H7 (cell line): ENCODE results near the gene SRSF2. TPM values are rescaled to one million over a fixed set of nuclear protein-coding genes. Genes with fewer than 3 reads are reported as not detected.
"Not testable (repeated sequence)": the region's sequence is repeated elsewhere in the genome, so short reads cannot be mapped to it uniquely, and the experiment has no call there.

Experiments
- DNase-seq: peaks from one replicate; pipeline ENCODE4 v3.0.0; 2012
- H3K27me3 ChIP-seq: 2 replicates; pipeline ENCODE4 v1.6.0; 2011; ENCODE audit warnings: mild to moderate bottlenecking, low read length; ENCODE audit not compliant: control insufficient read depth, insufficient read depth
- H3K36me3 ChIP-seq: replicated peaks from 2 replicates; pipeline ENCODE4 v1.5.1; 2011; ENCODE audit warnings: low read length; ENCODE audit not compliant: control insufficient read depth, insufficient read depth
- H3K4me3 ChIP-seq: 2 replicates; pipeline ENCODE4 v1.5.1; 2011; ENCODE audit warnings: low read depth, mild to moderate bottlenecking, control low read depth, low read length, moderate library complexity; ENCODE audit not compliant: insufficient read depth
- total RNA-seq: library from RNA; depleted of rRNA; stranded (reverse); fragments of >200 nt; shearing (Covaris generic); gene quantifications from 2 replicates; pipeline ENCODE4 v1.2.3, GENCODE V29; 2014

Gene SRSF2
- total RNA-seq, 1 experiment from 2014 or later = 489 TPM

DNA sequence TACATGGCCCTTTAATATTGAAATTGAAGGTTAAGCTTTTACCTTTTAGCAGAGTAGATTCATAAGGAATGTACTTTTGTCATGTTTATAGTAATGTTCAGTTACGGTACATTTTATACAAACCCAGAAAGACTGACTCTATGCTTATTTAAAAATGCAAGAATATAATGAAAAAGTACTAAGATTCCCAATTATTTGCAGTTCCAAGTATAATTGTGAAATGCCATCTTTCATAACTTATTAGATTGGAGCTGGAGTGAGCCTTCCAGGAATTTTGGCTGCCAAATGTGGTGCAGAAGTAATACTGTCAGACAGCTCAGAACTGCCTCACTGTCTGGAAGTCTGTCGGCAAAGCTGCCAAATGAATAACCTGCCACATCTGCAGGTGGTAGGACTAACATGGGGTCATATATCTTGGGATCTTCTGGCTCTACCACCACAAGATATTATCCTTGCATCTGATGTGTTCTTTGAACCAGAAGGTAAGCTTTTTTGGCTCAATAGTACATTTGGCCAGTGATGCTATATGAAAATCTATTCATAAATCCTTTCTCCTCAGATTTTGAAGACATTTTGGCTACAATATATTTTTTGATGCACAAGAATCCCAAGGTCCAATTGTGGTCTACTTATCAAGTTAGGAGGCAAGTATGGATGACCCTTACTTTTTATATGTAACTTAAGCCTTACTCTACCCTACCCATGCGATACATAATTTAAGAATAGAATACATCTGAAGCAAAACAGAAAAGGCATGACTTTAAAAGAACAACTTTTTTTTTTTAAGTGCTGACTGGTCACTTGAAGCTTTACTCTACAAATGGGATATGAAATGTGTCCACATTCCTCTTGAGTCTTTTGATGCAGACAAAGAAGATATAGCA lies 4.2 kb downstream of the SRSF2 start:
- no peak overlapping the region for H3K4me3 ChIP-seq
- no peak for DNase-seq
- no peaks in the 10 kb centered on the region for H3K27me3 ChIP-seq
- peaks cover 33% of the 10 kb centered on the region for H3K36me3 ChIP-seq

DNA sequence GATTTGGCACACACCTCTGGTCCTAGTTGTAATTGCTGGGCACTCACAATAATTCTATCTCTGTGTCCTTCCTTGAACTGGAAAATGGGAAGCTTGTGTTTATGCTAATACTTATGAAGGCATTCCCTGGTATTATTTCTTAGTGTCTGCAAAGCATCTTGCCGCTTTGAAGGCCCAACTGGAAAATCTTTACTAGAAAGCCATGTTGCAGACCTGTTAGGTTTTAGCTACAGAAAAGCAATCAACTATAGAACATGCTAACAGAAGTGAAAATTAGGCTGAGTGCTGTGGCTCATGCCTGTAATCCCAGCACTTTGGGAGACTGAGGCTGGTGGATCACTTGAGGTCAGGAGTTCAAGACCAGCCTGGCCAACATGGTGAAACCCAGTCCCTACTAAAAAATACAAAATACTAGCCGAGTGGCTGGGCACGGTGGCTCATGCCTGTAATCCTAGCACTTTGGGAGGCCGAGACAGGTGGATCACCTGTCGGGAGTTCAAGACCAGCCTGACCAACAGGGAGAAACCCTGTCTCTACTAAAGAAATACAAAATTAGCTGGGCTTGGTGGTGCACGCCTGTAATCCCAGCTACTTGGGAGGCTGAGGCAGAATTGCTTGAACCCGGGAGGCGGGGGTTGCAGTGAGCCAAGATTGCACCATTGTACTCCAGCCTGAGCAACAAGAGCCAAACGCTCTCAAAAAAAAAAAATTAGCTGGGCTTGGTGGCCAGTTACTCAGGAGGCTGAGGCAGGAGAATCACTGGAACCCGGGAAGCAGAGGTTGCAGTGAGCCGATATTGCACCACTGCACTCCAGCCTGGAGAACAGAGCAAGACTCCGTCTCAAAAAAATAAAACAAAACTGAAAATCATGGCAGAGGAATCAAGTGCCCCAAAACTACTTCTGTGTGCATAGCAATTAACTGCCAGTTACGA lies 5.1 kb downstream of the SRSF2 start:
- not testable (repeated sequence) for H3K27me3 ChIP-seq, DNase-seq, H3K4me3 ChIP-seq
- peaks cover 33% of the 10 kb centered on the region for H3K36me3 ChIP-seq

DNA sequence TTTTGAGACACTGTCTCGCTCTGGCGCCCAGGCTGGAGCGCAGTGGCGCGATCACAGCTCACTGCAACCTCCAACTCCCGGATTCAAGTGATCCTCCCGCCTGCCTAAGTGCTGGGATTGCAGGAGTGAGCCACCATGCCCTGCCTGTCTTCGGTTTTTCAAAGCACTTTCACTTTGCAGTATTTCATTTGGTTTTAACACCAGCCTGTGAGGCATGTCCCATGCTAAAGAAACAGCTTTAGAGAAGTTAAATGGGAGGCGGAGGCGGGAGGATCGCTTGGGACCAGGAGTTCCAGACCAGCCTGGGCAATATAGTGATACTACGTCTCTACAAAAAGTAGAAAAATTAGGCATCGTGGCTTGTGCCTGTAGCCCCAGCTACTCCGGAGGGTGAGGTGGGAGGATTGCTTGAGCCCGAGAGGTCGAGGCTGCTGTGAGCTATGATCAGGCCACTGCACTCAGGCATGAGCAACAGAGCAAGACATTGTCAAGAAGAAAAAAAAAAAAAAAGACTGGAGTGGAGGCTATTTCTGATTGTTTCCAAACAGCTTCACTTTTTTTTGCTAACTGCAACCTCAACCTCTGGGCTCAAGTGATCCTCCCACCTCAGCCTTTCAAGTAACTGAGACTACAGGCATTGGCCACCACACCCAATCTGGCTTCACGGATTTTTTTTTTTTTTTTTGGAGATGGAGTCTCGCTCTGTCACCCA lies 9.2 kb downstream of the SRSF2 start:
- DNase-seq = no peak
- Histone ChIP-seq H3K36me3 (peaks cover 11% of the 10 kb centered on the region), H3K27me3 (no peaks in the 10 kb centered on the region), H3K4me3 (peak overlapping the region; percentile 96; the same call in 1 of the 2 replicates)

DNA sequence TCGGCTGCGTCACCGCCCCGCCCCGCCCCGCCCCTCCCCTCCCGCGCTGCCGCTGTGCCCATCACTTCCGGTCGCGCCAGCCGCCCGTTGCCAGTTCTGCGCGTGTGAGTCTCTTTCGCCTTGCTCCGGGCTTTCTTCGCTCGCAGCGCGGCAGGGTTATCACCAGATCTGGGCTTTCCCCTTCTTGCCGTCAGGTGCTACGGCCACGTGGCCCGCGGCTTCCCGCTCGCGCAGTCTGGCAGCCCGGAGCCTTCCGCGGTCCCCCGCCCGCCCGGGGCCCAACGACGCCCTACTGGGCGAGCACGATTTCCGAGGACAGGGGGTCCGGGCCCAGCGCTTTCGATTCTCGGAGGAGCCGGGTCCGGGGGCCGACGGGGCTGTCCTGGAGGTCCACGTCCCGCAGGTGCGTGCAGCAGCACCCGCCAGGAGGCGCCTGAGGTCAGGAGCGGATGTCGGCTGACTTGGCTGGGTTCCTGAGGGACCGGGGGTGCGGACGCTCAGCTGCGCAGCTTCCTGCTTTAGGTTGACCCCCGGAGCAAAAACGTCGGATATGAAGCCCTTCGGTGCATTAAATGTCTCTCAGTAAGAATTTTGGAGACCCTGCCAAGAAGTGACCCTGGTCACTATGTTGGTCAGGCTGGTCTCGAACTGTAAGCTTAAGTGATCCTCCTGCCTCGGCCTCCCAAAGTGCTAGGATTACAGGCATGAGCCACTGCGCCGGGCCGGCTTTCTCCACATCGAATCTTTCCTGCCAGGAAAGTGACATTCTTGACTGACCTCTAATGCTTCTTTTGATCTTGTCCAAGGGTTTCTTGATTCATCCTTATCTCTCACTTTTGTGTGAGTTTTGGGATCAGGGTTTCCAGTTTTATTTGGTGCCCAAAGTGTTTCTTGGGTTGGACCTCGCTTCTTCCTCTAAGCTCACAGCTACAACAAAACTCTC lies 10.1 kb downstream of the SRSF2 start, which contains the start of gene METTL23:
Gene METTL23, plus strand, starts transcription at position 64 of the 943 bp plus-strand sequence. CDS start 2,872 bp downstream, outside the sequence.
- peaks cover 10% of the 10 kb centered on the region for H3K36me3 ChIP-seq
- H3K4me3 ChIP-seq = peak within 1 kb of the TSS; percentile 96
- DNase-seq = peak; percentile 88
- H3K27me3 ChIP-seq = no peaks in the 10 kb centered on the region

DNA sequence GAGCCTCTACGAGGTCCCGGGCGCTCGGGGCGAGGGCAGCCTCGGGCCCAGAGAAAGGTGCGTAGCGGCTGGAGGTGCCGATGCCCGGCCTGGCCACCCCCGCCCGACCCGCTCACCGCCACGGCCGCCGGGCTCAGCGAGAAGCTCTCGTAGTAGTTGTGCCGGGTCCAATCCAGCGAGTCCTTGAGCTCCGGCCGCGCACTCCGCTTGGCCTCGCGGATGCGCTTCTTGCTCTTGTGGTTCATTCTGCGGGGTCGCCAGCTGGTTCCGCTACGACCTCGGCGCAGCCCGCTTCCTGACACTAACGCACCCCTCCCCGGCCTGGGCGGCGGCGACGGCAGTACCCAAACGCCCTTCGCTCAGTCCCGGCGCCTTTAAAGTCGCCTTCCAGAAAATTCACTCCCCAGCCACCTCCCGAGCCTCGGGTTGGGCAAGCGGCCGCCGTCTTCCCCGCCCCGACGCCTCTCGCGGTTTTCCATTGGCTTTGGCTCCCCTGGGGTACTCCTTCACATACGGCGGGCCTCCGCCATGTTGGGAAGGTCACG lies 10.8 kb downstream of the SRSF2 start, which contains the start of gene JMJD6:
Gene JMJD6, minus strand, starts transcription at position 376 of the 545 bp plus-strand sequence. Its CDS starts 131 bp downstream, at position 245.
- Histone ChIP-seq H3K4me3 (peak within 1 kb of the TSS; percentile 96), H3K27me3 (no peaks in the 10 kb centered on the region), H3K36me3 (peaks cover 12% of the 10 kb centered on the region)
- peak; percentile 98 for DNase-seq

DNA sequence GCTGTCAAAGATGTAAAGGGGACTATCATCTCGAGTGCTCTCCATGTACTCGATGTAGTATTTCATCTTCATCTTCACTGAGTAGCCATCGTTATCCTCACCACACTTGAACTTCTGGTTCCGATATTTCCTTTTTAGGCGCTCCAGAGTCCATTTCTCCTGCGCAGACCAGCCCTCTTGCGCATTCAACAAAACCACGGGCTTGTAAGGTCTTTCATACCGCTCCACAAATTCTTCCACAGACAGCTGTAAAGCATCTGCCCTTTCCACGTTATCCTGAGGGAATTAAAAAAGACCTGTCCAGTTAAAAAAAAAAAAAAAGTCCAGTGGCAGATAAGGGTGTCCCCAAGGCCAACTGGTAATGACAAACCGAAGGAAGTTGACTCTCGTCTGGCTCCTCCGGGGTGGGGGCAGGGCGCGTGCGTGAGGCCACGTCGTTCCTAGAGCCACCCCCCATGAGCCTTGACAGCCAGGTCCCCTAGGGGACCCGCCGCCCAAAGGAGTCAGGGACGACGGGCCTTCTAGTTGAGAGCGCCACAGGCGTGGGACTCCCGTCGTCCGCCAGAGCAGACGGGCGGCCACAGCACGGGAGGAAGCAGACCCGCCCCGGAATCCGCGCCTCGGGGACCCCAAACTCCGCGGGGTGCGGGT lies 11.4 kb downstream of the SRSF2 start:
- H3K4me3 ChIP-seq = peak overlapping the region; percentile 96
- no peak for DNase-seq
- no peaks in the 10 kb centered on the region for H3K27me3 ChIP-seq
- peaks cover 13% of the 10 kb centered on the region for H3K36me3 ChIP-seq

DNA sequence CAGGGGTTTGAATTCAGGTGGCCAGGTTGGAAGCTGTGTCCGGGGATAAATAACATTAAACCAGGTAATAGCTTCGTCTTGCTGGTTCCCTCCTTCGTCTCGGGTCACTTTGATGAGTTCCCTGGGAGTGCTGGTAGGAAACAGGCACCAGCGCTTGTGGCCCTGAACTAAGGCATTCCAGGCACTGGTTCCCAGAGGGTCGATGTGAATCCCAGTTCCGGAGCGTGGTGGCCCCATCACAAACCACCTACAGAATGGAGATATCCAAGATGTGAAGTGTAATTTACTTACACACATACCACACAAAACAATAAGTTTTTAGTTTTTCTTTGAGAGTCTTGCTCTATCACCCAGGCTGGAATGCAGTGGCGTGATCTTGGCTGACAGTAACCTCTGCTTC lies 13.3 kb downstream of the SRSF2 start:
- Histone ChIP-seq H3K4me3 (no peak overlapping the region), H3K27me3 (no peaks in the 10 kb centered on the region), H3K36me3 (peaks cover 21% of the 10 kb centered on the region)
- DNase-seq = no peak

DNA sequence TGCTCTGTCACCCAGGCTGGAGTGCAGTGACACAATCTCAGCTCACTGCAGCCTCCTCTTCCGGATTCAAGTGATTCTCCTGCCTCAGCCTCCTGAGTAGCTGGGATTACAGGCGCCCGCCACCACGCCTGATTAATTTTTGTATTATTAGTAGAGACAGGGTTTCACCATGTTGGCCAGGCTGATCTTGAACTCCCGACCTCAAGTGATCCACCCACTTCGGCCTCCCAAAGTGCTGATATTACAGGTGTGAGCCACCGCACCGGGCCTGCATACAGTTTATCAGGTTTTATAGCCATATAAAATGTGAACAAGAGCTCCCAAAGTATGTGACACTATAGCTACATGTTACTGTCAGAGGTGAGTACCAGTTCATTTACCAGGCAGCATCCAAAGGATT lies 14.2 kb downstream of the SRSF2 start:
- H3K4me3 ChIP-seq, H3K27me3 ChIP-seq, DNase-seq: not testable (repeated sequence)
- H3K36me3 ChIP-seq = peaks cover 29% of the 10 kb centered on the region

DNA sequence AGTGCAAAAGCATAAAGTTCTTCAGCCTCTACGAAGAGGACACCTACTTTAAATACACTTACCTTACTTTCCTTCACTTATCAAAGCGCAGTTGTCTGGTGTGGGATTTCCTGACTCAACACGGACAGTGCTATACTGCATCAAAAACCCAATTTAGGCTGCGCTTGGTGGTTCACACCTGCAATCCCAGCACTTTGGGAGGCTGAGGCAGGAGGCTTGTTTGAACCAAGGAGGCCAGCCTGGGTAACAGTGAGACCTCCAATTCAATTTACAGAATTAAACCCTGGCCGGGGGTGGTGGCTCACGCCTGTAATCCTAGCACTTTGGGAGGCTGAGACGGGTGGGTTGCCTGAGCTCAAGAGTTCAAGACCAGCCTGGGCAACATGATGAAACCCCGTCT lies 14.9 kb downstream of the SRSF2 start:
- Histone ChIP-seq H3K36me3 (peaks cover 29% of the 10 kb centered on the region), H3K27me3 (no peaks in the 10 kb centered on the region), H3K4me3 (no peak overlapping the region)
- DNase-seq = no peak

DNA sequence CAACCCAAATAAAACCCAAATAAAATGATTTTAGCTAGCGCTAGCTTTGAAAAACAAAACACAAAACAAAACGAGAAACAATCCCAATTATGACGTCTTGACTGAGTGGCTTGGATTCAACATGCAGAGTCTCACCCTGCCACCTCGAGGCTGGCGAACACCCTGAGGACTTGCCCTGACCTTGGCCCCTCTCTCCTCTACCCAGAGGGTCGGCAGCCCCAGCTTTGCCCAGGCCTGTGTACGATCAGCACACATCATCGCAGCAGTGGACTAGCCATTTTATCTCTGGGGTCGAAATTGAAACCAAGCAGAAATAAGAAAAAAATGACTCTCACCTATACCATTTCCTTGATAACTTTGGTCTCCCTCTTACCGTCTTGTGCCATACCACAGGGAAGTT lies 15.7 kb downstream of the SRSF2 start:
- no peak overlapping the region for H3K4me3 ChIP-seq
- peaks cover 29% of the 10 kb centered on the region for H3K36me3 ChIP-seq
- no peak for DNase-seq
- no peaks in the 10 kb centered on the region for H3K27me3 ChIP-seq

DNA sequence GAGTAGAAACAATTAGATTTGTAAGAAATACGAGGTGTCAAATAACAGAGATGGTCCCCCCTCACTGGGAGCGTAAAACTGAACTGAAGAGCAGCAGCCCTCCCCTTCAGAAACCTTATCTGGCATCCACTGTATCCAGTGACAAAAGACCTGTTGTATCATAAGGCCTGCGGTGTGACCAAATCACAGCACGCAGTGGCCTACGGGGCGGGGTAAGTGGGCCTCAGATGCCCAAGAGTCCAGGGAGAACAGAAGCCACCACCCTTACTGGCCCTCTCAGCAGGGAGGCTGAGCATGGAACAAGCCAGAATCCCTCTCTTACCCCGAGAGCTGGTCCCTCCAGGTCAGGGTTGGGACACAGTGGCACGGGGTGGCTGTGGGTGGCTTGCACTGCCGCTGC lies 16.2 kb downstream of the SRSF2 start:
- Histone ChIP-seq H3K36me3 (peaks cover 34% of the 10 kb centered on the region), H3K4me3 (no peak overlapping the region), H3K27me3 (no peaks in the 10 kb centered on the region)
- no peak for DNase-seq

DNA sequence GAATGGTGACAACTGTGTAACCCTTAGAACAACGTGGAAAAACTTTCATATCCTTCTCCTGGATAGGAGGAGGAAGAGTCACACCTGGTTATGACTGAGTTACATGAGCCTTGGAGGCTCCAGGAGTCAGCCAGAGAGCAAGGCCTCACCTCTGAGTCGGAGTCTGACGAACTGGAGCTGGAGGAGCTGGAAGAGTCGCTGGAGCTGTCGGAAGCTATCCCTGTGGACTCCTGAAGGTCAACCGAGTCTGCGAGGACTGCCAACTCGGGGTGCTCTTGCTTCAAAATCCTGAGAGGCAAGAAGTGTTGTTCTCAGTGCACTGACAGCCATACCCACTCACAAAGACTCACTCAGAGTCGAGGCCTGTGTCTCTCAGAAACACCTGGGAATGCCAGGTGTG lies 16.9 kb downstream of the SRSF2 start:
- H3K4me3 ChIP-seq = no peak overlapping the region
- no peak for DNase-seq
- H3K27me3 ChIP-seq = no peaks in the 10 kb centered on the region
- peaks cover 34% of the 10 kb centered on the region for H3K36me3 ChIP-seq

DNA sequence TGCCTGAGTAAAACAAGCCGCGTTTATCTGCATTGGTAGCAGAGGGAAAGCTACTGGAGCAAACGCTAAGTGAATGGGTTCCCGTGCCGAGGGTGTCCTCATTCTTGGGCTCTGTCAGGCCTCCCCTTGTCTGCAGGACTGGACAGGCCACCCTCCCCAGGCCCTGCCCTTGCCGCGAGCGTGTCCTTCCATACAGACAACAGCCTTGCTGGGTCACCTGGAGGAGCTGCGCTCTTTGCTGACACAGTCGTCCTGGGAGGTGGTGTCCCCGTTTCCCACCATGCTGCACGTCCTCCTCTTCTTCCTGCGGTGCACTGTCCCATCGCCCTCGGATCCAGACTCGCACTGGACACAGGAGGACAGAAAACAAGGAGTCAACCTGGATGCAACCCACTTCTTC lies 18.6 kb downstream of the SRSF2 start:
- Histone ChIP-seq H3K4me3 (no peak overlapping the region), H3K36me3 (peaks cover 30% of the 10 kb centered on the region), H3K27me3 (no peaks in the 10 kb centered on the region)
- DNase-seq = no peak
